Measurements from ENCODE around the gene SURF2. TPM values are rescaled to one million over a fixed set of nuclear protein-coding genes. Genes with fewer than 3 reads are reported as not detected.

SURF2 gene
- total RNA-seq, 1 donor from 2014 or later = 9.0 TPM

DNA sequence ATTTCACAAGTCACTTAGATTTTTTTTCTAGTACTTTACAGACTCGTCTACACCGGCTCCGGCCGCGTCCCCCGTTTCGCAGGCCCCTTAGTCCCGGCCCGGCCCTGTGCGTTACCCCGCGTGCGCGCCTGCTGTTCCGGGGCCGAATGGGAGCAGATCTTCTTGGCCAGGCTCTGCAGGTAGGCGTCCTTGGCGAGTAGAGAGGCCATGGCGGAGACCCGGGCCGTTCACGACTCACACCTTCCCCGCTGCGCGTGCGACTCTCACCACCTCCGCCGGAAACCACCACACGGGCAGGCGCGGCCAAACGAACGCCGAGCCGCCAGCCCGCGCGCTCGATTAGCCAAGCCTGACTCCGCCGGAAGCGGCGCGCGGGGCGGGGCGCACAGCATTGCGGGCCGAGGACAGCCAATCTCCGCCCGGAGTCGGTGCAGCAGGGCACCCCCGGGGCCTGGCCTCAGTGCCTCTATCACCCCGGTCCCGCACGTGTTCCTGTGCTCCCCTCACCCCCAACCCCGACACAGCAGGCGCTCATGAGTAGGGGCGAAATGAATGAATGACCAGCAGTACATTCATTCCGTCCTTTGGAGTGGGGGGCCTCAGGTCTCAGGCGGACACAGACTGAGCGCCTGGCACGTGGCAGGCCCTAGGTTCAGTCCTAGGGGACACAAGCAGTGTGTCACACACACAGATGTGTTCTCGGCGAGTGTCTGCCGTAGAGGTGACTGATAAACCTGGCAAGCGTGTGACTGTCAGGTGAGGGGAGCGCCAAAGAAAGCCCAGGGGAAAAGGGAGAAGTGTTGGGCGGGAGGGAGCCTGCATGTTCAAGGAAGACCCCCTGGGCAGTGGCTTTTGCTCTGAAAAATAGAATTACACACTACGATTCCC, 20.2 kb upstream of the SURF2 start, which contains the start of gene SURF6:
TSS of gene SURF6 (minus strand) at position 265 of the 888 bp plus-strand sequence. CDS start at position 209, 56 bp downstream.
- ATAC-seq = peak; percentile 97
- peak; percentile 95 for DNase-seq (ENCODE audit: low spot score)

DNA sequence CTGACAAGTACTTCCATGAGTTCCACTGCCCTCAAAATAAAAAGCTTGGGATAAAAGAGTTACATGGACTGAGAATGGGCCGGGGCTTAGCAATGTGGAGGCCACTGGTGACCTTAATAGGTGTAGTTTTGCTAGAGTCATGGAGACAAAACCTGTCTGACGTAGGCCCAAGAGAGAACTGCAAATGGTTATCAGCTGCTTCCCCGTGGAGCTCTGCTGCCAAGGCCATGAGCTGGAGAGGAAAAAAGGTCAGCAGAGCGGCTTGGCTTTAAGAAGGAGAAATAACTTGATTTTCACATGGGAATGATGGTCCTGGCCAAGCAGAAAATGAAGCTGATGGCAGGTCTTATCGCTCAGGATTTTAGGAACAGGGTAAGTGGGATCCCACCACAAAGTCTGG, 16.7 kb upstream of the SURF2 start:
- DNase-seq (ENCODE audit: low spot score) = no peak
- no peak for ATAC-seq

DNA sequence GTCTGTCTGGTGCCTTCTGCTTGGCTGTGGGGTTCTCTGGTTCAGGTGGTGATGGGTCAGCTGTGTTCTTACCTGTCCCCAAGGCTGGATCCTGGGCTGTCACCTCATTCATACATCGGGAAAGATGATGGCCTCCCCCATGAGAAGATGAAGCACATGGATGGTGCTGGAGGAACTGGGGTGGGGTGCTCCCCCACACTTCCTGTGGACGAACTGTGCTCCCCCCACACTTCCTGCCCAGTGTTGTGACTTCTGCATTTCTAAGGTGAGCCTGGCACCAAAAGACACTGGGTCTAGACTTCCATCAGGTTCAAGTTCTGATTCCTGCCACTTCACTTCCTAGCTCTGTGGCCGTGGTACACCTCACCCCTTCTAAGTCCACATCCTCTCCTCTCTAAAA, 16.1 kb upstream of the SURF2 start:
- ATAC-seq = no peak
- no peak for DNase-seq (ENCODE audit: low spot score)

DNA sequence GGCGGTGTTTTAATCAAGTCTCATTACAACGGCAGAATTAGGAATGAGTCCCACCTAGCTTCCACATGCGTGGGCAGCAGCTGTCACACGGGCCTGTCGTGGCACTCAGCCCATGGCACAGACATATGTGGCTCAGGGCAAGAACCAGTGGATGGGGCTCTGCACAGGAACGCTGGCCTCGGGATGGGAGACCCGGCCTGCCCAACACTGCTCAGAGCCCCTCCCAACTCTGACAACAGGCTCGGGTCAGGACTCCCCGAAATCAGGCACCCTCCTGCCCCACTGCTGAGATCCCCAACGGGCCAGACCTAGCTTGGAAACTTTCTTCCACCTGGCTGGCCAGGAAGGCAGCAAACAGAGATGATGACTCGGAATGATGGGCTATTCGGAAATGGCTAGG, 15.4 kb upstream of the SURF2 start:
- DNase-seq (ENCODE audit: low spot score) = no peak
- no peak for ATAC-seq

DNA sequence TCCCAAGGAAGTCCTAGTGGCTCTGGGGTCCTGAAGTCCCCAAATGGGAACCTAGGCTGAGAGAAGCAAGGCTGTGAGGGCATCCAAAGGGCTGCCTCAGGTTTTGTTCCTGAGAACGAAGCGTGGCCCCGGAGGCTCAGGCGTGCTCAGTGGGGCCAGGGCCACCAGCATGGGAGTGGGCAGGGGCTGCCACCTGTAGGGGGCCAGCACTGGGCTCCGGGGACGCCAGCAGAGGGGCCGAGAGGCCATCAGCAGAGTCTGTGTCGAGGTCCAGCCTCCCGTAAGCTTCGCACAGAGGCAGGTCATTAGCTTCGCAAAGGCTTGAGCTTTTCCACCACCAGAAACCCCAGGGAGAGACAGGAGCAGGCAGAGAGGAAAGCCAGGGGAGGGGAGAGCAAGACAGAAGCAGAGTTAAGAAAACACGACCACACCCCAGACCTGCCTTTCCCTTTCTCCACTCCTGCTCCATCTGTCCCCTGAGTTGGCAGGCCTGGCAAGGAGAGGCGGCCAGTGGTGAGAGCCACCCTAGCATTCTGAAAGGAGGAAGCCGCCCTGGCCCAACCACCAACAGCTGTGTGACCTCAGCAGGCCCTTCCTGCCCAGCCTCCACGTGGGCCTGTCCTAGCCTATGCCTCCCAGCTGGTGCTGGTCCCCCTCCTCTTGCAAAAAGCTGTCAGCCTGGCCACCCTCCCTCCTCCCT, 14.8 kb upstream of the SURF2 start:
- peak; percentile 16 for ATAC-seq
- DNase-seq (ENCODE audit: low spot score) = no peak

DNA sequence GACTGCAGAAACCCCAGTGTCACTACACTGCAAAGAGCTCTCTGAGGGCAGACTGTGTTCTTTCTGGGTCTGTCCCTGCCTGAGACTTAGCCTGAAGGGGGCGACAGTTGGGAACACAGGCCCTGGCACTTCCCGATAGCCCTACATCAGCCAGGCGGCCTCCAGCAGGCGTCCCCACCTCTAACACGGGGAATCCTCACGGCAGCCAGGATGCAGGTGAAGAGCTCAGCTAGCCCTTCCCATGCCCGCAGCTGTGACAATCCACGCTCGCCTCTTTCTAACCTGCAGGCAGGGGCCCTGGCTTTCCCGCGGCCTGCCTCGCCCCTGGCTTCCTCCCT, 14.3 kb upstream of the SURF2 start:
- ATAC-seq (no peak), DNase-seq (ENCODE audit: low spot score) (no peak)

DNA sequence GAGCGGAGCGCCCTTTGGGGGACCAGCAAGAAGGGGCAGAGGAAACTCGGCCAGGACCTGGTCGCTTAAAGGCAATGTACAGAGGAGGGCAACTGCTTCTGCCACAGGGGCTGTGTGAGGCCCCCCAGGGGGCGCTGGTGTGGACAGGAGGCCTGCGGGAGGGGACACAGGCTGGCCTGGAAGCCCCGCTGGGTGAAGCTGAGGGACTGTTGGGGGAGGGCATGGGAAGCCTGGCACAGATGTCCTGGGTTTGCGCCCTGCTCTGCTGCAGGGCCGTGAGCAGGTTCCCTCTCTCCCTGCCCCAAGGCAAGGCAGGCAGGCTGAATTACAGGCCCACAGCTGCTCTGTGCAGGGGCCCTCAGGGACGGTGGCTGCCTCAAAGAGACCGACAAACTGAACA, 13.8 kb upstream of the SURF2 start:
- DNase-seq (ENCODE audit: low spot score) (no peak), ATAC-seq (no peak)

DNA sequence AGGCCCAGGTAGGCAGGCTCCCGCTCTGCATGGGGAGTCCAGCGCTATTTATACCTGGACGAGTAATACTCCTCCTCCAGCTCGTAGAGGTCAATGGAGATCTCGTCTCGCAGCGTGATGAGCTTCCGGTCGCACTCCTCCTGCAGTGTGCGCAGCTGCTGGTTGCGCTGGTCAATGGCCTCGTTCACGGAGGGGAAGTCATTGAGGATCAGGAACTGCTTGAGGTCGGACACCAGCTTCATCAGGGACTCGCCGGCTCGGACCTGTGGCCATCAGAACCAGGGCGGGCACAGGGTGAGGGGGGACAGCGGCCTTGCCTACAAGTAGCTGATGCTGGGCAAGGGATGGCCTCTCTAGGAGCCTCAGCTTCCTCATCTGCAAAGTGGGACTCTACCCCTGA, 12.3 kb upstream of the SURF2 start:
- DNase-seq (ENCODE audit: low spot score) (no peak), ATAC-seq (no peak)

DNA sequence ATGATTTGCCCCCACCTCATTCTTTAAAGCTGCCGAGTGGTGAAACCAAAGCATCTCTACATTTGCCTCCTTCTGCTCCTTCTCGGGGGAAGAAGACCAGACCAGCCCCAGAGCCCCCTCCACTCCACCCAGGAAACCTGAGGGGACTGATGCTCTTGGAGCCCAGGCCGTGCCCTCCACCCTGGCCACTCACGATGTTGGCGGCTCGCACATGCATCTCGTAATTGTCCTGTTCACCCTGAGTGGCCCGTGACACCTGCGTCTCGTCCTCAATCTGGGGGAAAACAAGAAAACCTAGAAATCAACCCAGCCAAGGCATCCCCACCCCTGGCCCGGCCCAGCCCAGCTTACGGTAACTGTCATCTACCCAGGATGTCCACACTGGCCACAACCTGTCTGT, 11.4 kb upstream of the SURF2 start:
- no peak for ATAC-seq
- no peak for DNase-seq (ENCODE audit: low spot score)

DNA sequence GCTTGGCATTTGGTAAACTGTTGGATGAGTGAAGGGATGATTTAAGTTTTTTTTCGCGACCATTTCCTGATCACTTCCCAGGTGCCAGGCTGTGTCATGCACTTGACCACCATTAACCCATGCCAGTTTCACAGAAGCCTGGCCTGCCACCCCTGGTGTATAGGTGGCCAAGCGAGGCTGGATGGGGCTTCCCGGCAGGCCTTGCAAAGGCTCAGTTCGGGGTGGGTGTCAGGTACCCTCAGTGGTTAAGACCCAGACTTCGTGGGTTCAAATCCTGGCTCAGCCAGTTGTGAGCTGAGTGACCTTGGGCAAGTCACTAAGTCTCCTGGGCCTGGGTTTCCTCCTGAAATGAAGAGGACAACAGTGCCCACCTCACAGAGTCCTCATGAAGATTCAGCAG, 10.8 kb upstream of the SURF2 start:
- DNase-seq (ENCODE audit: low spot score) (no peak), ATAC-seq (no peak)

DNA sequence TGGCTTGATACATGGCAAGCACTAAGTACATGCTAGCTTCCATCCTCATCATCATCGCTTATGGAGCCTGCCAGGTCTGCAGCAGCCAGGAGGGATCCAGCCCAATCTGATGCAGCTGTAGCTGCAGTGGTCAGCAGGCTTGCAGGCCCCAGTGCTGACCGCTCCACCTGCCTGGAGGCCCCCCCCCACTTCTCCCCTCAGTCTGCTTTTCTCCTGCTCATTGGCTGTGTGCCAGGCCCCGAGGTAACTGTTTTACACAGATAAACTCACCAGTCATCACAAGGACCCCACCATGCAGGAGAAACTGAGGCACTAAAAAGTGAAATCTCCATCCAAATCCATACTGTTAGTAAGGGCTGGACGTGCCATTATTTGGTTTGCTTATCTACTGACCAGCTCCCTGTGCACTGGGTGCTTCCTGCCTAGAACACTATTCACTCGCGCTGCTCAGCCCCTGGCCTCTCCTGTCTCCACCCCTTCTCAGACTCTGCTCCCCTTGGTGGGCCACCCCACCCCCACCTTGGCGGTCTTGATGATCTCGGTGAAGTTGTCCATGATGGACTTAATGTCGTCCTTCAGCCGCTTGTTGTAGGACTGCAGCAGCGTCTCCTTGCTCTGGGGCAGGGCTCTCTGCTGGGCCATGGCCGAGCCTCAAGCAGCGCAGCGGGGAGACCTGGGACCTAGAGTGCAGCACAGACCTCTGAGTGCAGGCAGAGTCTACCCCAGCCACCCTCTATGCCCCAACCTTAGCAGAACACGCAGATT, 10.1 kb upstream of the SURF2 start:
- ATAC-seq (no peak), DNase-seq (ENCODE audit: low spot score) (no peak)

DNA sequence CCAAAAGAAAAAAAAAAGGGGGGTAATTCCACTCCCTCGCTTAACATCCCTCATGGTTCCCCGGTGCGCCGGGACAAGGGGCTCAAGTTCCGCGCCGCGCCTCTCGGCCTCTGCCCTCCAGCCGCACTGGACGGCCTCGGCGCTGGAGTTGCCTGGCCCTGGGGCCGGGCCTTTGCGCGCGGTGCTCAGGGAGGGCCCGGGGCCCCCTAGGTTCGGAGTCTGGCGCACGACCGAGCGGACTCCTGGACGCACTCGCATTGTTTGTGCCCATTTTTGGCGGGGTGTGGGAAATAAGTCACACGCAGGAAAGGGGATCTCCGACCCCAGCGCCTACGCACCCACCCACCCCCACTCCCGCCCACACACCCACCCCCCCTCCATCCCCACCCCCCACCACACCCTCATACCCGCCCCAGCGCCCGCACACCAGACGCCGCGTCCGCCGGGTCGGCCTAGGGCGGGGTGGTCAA, 8.8 kb upstream of the SURF2 start:
- DNase-seq (ENCODE audit: low spot score) (no peak), ATAC-seq (peak; percentile 60)

DNA sequence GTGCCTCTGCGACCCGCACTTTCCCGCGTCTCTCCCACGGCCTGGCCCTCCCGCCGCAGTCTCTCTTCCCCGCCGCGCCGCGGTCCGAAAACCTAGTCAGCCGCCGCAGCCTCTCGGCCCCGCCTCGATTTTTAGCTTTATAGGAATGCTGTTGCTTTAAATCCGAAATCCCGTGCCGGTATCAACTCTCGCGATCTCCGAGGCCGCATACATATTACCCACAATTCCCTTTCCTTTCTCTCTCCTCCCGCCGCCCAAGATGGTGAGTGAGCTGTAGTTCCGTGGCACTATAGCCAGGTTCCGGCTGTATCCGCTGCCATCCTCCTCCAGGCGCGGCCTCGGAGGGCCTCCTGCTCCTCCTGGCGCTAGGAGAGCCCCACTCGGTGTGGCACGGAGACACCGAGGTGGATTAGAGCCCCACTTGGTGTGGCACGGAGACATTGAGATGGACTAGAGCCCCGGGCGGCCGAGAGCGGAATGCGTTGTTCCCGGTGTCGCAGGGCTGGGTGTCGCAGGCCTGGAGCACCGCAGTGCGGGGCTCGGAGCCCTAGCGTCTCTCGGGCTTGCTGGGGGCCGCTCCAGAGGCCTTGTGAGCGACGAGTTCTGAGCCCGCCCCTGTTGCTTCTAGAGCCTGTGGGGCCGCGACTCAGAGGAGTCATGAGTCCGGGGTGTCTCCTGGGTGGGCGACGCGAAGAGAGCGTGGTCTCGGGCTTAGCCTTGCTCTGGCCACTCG, 8.2 kb upstream of the SURF2 start, which contains the start of the genes MED22 and RPL7A:
TSS of gene MED22 (minus strand) at position 147 of the 733 bp plus-strand sequence. CDS start 1,469 bp downstream, outside the sequence.
TSS of gene RPL7A (plus strand) at position 234 of the 733 bp plus-strand sequence. CDS start at position 260, 26 bp downstream.
- ATAC-seq (peak; percentile 86), DNase-seq (ENCODE audit: low spot score) (peak; percentile 94)

DNA sequence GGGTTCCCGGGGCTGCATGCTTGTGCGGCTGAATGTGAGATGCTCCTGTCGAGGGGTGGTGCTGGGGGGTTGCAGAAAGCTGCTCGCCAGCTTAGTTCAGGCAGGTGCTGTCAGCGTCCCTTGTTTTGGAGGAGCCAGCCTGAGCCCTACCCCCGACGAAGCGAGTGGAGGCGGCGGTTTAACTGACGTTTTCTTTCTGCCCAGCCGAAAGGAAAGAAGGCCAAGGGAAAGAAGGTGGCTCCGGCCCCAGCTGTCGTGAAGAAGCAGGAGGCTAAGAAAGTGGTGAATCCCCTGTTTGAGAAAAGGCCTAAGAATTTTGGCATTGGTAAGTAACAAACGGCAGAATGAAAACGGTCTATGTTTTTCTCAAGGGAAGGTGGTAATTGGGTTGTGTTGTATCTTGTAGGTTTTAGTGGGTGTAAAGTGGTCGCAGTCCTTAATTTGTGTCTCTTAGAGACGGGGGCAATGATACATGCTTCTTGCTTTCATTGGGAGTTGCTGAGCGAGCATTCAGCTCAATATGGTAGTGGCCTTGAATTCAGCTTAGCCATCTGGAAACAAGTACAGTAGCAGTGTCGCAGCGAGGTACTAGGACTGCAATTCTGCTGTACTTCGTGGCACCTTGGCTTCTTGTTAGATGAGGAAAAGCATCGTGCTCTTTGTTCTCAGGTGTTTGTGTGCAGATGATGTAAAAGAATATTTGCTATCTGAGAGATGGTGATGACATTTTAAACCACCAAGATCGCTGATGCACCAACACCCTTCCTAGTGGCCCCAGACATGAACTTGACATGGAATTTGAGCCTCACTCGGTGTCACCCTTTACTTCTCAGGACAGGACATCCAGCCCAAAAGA, 7.4 kb upstream of the SURF2 start:
- ATAC-seq (no peak), DNase-seq (ENCODE audit: low spot score) (no peak)

DNA sequence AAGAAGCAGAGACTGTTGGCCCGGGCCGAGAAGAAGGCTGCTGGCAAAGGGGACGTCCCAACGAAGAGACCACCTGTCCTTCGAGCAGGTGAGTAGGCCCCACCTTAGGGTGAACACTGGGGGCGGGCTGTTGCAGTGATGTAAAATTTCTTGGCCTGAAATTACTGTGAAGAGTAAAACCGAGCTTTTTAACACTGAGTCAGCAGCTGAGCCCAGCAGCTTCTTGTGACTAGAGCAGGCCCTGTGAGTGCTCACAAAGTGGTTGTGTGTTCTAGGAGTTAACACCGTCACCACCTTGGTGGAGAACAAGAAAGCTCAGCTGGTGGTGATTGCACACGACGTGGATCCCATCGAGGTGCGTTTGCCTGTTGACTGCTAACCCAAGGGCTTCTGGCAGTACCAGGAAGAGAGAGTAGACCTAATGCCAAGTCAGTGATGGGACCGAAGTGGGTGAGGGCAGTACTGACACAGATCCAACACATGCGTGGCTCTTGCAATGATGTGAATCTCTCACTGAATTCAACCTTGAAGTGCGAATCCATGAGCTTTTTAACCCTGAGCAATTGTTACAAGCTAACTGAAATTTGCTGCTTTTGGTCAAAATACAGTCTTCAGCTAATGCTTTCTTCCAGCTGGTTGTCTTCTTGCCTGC, 6.3 kb upstream of the SURF2 start:
- no peak for ATAC-seq
- DNase-seq (ENCODE audit: low spot score) = no peak

DNA sequence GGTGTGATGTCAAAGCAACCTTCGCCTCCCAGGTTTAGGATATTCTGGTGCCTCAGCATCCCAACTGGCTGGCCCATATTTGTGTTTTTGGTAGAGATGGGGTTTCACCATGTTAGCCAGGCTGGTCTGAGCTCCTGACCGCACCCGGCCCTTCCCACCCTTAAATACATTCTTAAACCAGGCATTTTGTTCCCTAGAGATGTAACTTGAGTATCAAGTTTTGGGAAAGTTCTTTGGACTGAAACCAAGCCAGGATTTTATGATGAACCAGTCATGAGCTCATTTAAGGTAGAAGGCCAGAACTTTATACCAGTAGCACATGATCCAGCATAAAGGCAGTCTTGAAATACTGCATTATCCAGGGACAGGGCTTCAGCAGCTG, 4.8 kb upstream of the SURF2 start:
- no peak for DNase-seq (ENCODE audit: low spot score)

DNA sequence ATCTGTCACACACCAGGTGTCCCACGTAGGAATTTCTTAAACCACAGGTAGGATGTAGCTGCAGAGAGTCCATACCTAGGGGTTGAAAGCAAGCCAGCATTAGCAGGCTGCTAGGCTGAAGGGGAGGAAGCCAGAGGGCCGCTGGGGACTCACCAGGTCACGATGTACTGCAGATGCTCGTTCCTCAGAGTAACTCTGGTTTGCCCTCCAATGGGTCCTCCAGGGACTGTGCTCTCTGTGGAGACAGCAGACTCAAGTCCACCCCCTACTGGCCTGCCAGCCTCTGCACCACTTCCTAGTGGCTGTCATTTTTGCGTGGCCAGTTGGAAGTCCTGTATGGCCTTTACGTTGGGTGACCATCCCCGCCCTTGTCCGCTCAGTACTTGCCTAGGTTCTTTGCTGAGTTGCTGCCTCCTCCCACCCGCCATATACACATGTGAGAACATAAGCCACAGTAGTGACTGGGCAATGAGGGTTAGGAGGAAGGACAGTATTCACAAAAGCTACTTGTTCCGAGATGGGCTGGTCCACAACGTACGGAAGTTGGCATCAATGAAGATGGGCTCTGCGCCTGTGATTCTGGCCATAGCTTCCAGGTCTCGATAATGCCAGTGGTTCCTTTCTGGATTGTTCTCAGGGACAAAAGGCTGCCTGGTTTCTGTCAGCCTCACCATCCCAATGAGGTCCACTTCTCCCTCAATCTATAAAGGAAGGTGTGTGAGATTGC, 4.3 kb upstream of the SURF2 start:
- DNase-seq (ENCODE audit: low spot score) = no peak
- ATAC-seq = no peak

More for the DNA sequence above, 4.8 kb upstream of the SURF2 start:
- ATAC-seq = no peak

DNA sequence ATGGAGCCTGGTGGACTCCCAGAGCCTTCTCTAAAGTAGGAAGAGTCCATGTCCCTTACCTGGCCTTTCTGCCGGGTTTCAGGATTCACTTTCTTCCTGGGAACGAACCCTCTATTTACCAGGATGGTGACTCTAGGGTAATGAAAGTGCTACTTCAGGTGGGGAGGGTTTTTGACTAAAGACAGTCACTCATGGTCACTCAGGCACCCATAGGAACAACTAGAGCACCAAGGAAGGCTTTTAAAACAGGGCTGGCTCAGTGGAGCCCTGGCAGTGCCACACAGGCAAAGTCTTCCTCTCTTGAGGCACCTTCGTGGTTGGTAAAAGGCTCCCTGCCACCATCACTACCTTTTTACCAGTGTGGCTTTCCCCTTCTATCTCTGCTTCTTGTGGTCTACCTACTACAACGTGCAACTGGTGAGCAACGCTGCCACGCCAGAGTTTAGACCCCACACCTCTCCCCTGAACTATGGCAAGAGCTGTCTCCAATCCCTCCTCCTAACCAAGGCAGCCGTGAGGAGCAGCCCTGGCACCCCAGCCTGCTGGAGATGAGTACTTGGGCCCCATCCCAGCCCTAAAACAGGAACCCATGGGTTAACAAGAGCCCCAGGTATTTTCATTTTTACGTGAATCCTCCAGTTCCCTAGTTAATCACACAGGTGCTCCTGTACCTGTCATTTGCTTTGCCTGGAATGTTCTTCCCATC, 3.6 kb upstream of the SURF2 start:
- DNase-seq (ENCODE audit: low spot score) (no peak), ATAC-seq (no peak)

All from left lobe of liver (tissue), 2 donors.